WERI-Rb-1 (cell line): ENCODE results near the gene TTYH2.

Source experiments
- DNase-seq: peaks from one replicate; pipeline ENCODE4 v3.0.0-alpha.2; 2020
- H3K27ac ChIP-seq: fragments of 250-450 bp; sonication (Bioruptor Pico); 2 replicates; pipeline ENCODE4 v1.5.1; 2020; ENCODE audit warnings: mild to moderate bottlenecking, moderate library complexity
- H3K27me3 ChIP-seq: fragments of 250-450 bp; sonication (Bioruptor Pico); 2 replicates; pipeline ENCODE4 v1.5.1; 2021; ENCODE audit warnings: mild to moderate bottlenecking, low read depth, moderate library complexity; ENCODE audit not compliant: insufficient read depth, severe bottlenecking
- H3K36me3 ChIP-seq: fragments of 250-450 bp; sonication (Bioruptor Pico); 2 replicates; pipeline ENCODE4 v1.5.1; 2020; ENCODE audit warnings: mild to moderate bottlenecking, moderate library complexity
- H3K4me3 ChIP-seq: 2 replicates; pipeline ENCODE4 v1.5.1; 2011; ENCODE audit warnings: low read depth, mild to moderate bottlenecking, control low read depth, low read length
- H3K9me3 ChIP-seq: fragments of 250-450 bp; sonication (Bioruptor Pico); 2 replicates; pipeline ENCODE4 v1.5.1; 2021; ENCODE audit warnings: mild to moderate bottlenecking, moderate library complexity; ENCODE audit not compliant: severe bottlenecking
- CTCF ChIP-seq: IDR thresholded peaks from 2 replicates; pipeline ENCODE4 v1.5.1; 2011; ENCODE audit warnings: low read depth, mild to moderate bottlenecking, control low read depth, inconsistent platforms, low read length

Gene TTYH2

GRCh38 chr17:74218436-74218835 is 5.1 kb downstream of the TTYH2 start:
- H3K27ac ChIP-seq, result no peak overlapping the region
- no peak for TF ChIP-seq CTCF
- no peaks in the 10 kb centered on the region for H3K27me3 ChIP-seq
- no peak overlapping the region for H3K4me3 ChIP-seq
- H3K36me3 ChIP-seq, result peaks cover 28% of the 10 kb centered on the region
- H3K9me3 ChIP-seq, result no peaks in the 10 kb centered on the region
- no peak for DNase-seq

GRCh38 chr17:74219576-74220133 is 6.3 kb downstream of the TTYH2 start:
- Histone ChIP-seq H3K36me3 (peaks cover 38% of the 10 kb centered on the region), H3K27me3 (no peaks in the 10 kb centered on the region), H3K27ac (no peak overlapping the region), H3K9me3 (no peaks in the 10 kb centered on the region), H3K4me3 (no peak overlapping the region)
- TF ChIP-seq CTCF, result no peak
- no peak for DNase-seq

GRCh38 chr17:74220219-74220618 is 6.8 kb downstream of the TTYH2 start:
- no peak for TF ChIP-seq CTCF
- Histone ChIP-seq H3K27ac (no peak overlapping the region), H3K36me3 (peaks cover 38% of the 10 kb centered on the region), H3K27me3 (no peaks in the 10 kb centered on the region), H3K9me3 (no peaks in the 10 kb centered on the region), H3K4me3 (no peak overlapping the region)
- DNase-seq, result no peak

- Histone ChIP-seq H3K36me3 (peaks cover 41% of the 10 kb centered on the region), H3K27me3 (no peaks in the 10 kb centered on the region), H3K4me3 (no peak overlapping the region), H3K9me3 (no peaks in the 10 kb centered on the region), H3K27ac (no peak overlapping the region)
- DNase-seq, result no peak
- no peak for TF ChIP-seq CTCF
These were observed 7.8 kb downstream of the TTYH2 start for GRCh38 chr17:74220946-74221818.

GRCh38 chr17:74222399-74222798 is 9.0 kb downstream of the TTYH2 start:
- Histone ChIP-seq H3K36me3 (peaks cover 43% of the 10 kb centered on the region), H3K9me3 (no peaks in the 10 kb centered on the region), H3K27me3 (no peaks in the 10 kb centered on the region), H3K4me3 (no peak overlapping the region), H3K27ac (no peak overlapping the region)
- no peak for TF ChIP-seq CTCF
- no peak for DNase-seq
